PC-3 (cell line): ENCODE results near the gene VGF. TPM values are rescaled to one million over a fixed set of nuclear protein-coding genes. Genes with fewer than 3 reads are reported as not detected.

ENCODE experiments used
- ATAC-seq: fragments of 200-7000 bp; cut with Tn5 transposase; 2 replicates; pipeline ENCODE4 v1.9.1; 2020; ENCODE audit warnings: mild to moderate bottlenecking, moderate library complexity
- BruUV-seq: library from RNA; stranded (reverse); fragments of 400-500 nt; replicated peaks from 2 replicates; lab custom pipeline; 2021; lab: Mats Ljungman, UMichigan
- CTCF ChIA-PET: fragments of 300-600 bp; sonication (Branson Sonifier 250); formaldehyde crosslinking; loops from one replicate; lab custom pipeline; 2022; ENCODE audit warnings: antibody characterized with exemption; lab: Charles Lee
- POLR2A ChIA-PET: fragments of 300-600 bp; sonication (Branson Sonifier 250); formaldehyde crosslinking; loops from one replicate; lab custom pipeline; 2022; ENCODE audit warnings: antibody characterized with exemption; ENCODE audit not compliant: unreplicated experiment; lab: Charles Lee
- DNase-seq: peaks from one replicate; pipeline ENCODE4 v3.0.0-alpha.2; 2015
- H2AFZ ChIP-seq: fragments of 300-600 bp; sonication (generic); 2 replicates; pipeline ENCODE4 v1.6.0; 2016; ENCODE audit warnings: antibody characterized with exemption, low read length
- H3F3A ChIP-seq: fragments of 300-600 bp; sonication (generic); one replicate; pipeline ENCODE4 v1.6.0; 2017; ENCODE audit warnings: antibody characterized with exemption, low read length, control low read depth, mild to moderate bottlenecking; ENCODE audit not compliant: unreplicated experiment
- H3K27ac ChIP-seq: fragments of 300-600 bp; sonication (generic); 2 replicates; pipeline ENCODE4 v1.5.1; 2016; ENCODE audit warnings: mild to moderate bottlenecking, low read length
- H3K27me3 ChIP-seq: fragments of 300-600 bp; sonication (generic); 2 replicates; pipeline ENCODE4 v1.6.1; 2016; ENCODE audit warnings: low read length, mixed read lengths
- H3K36me3 ChIP-seq: fragments of 300-600 bp; sonication (generic); 2 replicates; pipeline ENCODE4 v1.6.1; 2016; ENCODE audit warnings: low read depth, mixed run types, low read length, mixed read lengths
- H3K4me1 ChIP-seq: fragments of 300-600 bp; sonication (generic); 2 replicates; pipeline ENCODE4 v1.5.1; 2016; ENCODE audit warnings: low read length; ENCODE audit not compliant: insufficient read depth
- H3K4me2 ChIP-seq: fragments of 300-600 bp; sonication (generic); 2 replicates; pipeline ENCODE4 v1.6.0; 2016; ENCODE audit warnings: low read length
- H3K4me3 ChIP-seq: fragments of 300-600 bp; sonication (generic); 2 replicates; pipeline ENCODE4 v1.5.1; 2016; ENCODE audit warnings: mild to moderate bottlenecking, low read length, mixed read lengths
- H3K79me2 ChIP-seq: fragments of 300-600 bp; sonication (generic); 2 replicates; pipeline ENCODE4 v1.6.1; 2017; ENCODE audit warnings: low read length, mixed read lengths
- H3K9ac ChIP-seq: fragments of 300-600 bp; sonication (generic); 2 replicates; pipeline ENCODE4 v1.6.0; 2016; ENCODE audit warnings: mild to moderate bottlenecking, low read length
- H3K9me2 ChIP-seq: fragments of 300-600 bp; sonication (generic); replicated peaks from 2 replicates; pipeline ENCODE4 v1.6.1; 2016; ENCODE audit warnings: mixed run types, low read length, mixed read lengths
- H3K9me3 ChIP-seq: fragments of 300-600 bp; sonication (generic); 2 replicates; pipeline ENCODE4 v1.6.1; 2016; ENCODE audit warnings: low read length, mixed read lengths
- H4K20me1 ChIP-seq: fragments of 300-600 bp; sonication (generic); 2 replicates; pipeline ENCODE4 v1.6.1; 2016; ENCODE audit warnings: low read length, mixed read lengths
- CTCF ChIP-seq: fragments of 300-600 bp; sonication (generic); conservative IDR thresholded peaks from 2 replicates; pipeline ENCODE4 v1.5.1; 2017; ENCODE audit warnings: antibody characterized with exemption, low read depth, mild to moderate bottlenecking, low read length
- EZH2 ChIP-seq: fragments of 300-600 bp; sonication (generic); IDR thresholded peaks from one replicate; pipeline ENCODE4 v1.6.1; 2017; ENCODE audit warnings: antibody characterized with exemption, mild to moderate bottlenecking, low read length; ENCODE audit not compliant: unreplicated experiment
- EZH2phosphoT487 ChIP-seq: fragments of 300-600 bp; sonication (generic); IDR thresholded peaks from 2 replicates; pipeline ENCODE4 v1.6.1; 2018; ENCODE audit warnings: mild to moderate bottlenecking, antibody characterized with exemption, low read length, borderline replicate concordance
- intact Hi-C: fragments of 100-400 bp; cut with micrococcal nuclease; formaldehyde crosslinking; loops from 2 replicates; pipeline ENCODE4 v1.9.0; 2023
- total RNA-seq: library from RNA; depleted of rRNA; stranded (reverse); fragments of >200 nt; gene quantifications from 2 replicates; pipeline ENCODE4 v1.2.3, GENCODE V29; 2014

Gene VGF
- total RNA-seq, 1 experiment from 2014 or later = 1.6 TPM

- peaks cover 9% of the 10 kb centered on the region; the same call in 1 of the 2 replicates for H3K36me3 ChIP-seq
- peaks cover 17% of the 10 kb centered on the region for H3K79me2 ChIP-seq
- intact Hi-C loops = no loop called here
- H3K4me2 ChIP-seq = peak overlapping the region; percentile 73
- H3F3A ChIP-seq = no peaks in the 10 kb centered on the region
- H3K9me3 ChIP-seq = no peaks in the 10 kb centered on the region
- peaks cover 69% of the 10 kb centered on the region for H3K4me1 ChIP-seq
- H4K20me1 ChIP-seq = no peaks in the 10 kb centered on the region
- ChIA-PET POLR2A (interaction anchor here (0.7 kb wide), 1 partner anchor 57 kb away, joined by 6 read pairs; the partner anchor contains the start of gene PLOD3), CTCF (interaction anchor here (1.0 to 1.1 kb wide), 2 partner anchors 16 to 33 kb away, joined by 4 to 8 read pairs; no protein-coding TSS in a partner anchor)
- H3K9me2 ChIP-seq = no peaks in the 10 kb centered on the region
- TF ChIP-seq EZH2phosphoT487 (no peak), EZH2 (no peak), CTCF (no peak)
- ATAC-seq (peak; percentile 59), DNase-seq (peak; percentile 79)
- BruUV-seq = no TSS peak
- no peak overlapping the region for H3K4me3 ChIP-seq
- no peak overlapping the region for H2AFZ ChIP-seq
- H3K27ac ChIP-seq = peak overlapping the region; percentile 90
- peaks cover 6% of the 10 kb centered on the region; the same call in 1 of the 2 replicates for H3K27me3 ChIP-seq
- peak overlapping the region; percentile 64 for H3K9ac ChIP-seq
These were observed 5.4 kb downstream of the VGF start for GRCh38 chr7:101159696-101160674.

- TF ChIP-seq CTCF (no peak), EZH2 (no peak), EZH2phosphoT487 (no peak)
- peaks cover 54% of the 10 kb centered on the region for H3K4me1 ChIP-seq
- H3K9me2 ChIP-seq = no peaks in the 10 kb centered on the region
- no peaks in the 10 kb centered on the region for H3F3A ChIP-seq
- peaks cover 21% of the 10 kb centered on the region for H3K79me2 ChIP-seq
- ATAC-seq = no peak
- no peaks in the 10 kb centered on the region for H4K20me1 ChIP-seq
- H3K9me3 ChIP-seq = no peaks in the 10 kb centered on the region
- H3K4me3 ChIP-seq = no peak overlapping the region
- H3K9ac ChIP-seq = peak overlapping the region; percentile 28; the same call in 1 of the 2 replicates
- no peaks in the 10 kb centered on the region for H3K27me3 ChIP-seq
- peak; percentile 77 for DNase-seq
- H3K4me2 ChIP-seq = peak overlapping the region; percentile 53
- ChIA-PET POLR2A (interaction anchor here (0.6 kb wide), 1 partner anchor 72 kb away, joined by 4 read pairs; no protein-coding TSS in a partner anchor), CTCF (interaction anchor here (1.0 to 1.3 kb wide), 2 partner anchors 11 to 13 kb away, joined by 3 to 19 read pairs; no protein-coding TSS in a partner anchor)
- intact Hi-C loops = no loop called here
- peaks cover 9% of the 10 kb centered on the region; the same call in 1 of the 2 replicates for H3K36me3 ChIP-seq
- H3K27ac ChIP-seq = peak overlapping the region; percentile 78
- H2AFZ ChIP-seq = no peak overlapping the region
- BruUV-seq = no TSS peak
These were observed 8.3 kb downstream of the VGF start for GRCh38 chr7:101156866-101157589.
